DMS114 treated with DMSO at 0.1 percent for 48 hours (cell line): ENCODE measurements around the gene FOXC1.

Experiments
- DNase-seq: peaks from one replicate; lab custom pipeline; 2025; ENCODE audit not compliant: unreplicated experiment; lab: John Stamatoyannopoulos, UW

Gene FOXC1

DNA sequence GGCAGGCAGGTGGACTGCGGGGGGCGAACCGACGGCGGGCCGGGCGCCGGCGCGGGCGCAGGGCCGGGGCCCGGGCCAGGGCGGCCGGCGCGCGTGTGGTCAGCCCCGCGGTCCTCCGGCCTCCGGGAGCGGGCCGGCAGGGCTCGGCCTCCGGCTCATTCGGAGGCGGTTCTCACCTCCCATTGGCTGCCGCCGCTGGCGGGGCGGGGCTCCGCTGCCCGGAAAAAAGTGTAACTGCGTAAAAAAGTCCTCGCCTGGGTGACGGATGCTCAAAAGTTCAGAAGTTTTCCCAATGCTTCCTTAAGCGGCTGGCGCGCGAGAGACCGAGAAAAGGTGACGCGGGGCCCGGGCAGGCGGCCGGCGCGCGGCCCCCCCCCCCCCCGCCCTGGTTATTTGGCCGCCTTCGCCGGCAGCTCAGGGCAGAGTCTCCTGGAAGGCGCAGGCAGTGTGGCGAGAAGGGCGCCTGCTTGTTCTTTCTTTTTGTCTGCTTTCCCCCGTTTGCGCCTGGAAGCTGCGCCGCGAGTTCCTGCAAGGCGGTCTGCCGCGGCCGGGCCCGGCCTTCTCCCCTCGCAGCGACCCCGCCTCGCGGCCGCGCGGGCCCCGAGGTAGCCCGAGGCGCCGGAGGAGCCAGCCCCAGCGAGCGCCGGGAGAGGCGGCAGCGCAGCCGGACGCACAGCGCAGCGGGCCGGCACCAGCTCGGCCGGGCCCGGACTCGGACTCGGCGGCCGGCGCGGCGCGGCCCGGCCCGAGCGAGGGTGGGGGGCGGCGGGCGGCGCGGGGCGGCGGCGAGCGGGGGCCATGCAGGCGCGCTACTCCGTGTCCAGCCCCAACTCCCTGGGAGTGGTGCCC is at the start of gene FOXC1:
FOXC1 (plus strand) TSS at position 268 of the 849 bp plus-strand sequence; CDS start at position 799, 531 bp downstream.
- peak; percentile 93 for DNase-seq

DNA sequence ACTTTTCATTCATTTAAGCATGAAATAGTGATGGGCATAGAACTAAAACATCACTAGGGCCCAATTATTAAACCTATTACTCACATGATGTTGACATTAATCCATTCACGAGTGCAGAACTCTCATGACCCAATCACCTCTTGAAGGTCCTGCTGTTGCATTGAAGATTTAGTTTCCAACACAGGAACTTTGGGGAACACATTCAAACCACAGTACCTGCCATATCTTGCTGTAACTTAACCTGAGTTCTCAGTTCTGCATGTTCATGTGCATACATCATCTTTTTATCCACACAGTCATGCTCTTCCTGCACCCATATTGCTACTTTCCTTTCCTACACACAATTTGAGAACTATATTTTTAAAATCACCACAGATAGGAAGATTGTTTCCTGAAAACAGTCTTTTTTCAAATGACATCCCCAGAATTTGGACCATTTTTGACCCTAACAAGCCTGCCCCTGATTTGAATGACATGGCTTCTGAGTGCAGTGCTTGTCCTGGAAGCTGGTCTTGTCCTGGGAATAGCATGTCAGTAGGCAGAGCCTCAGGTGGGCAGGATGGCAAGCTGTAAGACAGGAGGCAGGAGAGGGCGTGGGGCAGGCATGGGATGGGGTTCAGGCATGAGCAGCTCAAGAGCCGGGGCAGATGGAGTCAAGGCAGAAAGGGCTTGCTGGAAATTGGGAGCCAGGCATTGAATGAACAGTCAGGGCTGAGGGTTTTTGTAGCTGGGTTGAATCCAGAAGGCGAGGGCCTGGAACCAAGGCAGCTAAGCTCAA is 49.2 kb upstream of the FOXC1 start:
- no peak for DNase-seq

DNA sequence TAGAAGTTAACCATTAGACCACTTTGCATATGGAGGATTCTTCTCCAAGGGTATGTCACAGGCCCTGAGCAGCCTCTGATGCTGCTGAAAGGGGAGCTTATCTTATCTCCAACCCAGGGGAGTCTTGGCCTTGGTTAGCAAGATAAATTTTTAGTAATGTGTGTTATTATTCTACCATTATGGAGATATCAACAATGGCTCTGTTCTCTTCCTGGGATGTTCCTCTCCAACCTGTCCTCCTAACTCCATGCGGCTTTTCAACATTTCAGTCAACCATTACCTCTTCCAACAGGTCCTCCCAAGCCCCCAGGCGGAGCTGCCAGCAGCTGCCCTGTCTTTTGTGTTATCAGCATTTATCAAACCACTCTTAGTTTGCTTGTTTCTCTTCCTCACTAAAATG is 48.4 kb upstream of the FOXC1 start:
- no peak for DNase-seq

DNA sequence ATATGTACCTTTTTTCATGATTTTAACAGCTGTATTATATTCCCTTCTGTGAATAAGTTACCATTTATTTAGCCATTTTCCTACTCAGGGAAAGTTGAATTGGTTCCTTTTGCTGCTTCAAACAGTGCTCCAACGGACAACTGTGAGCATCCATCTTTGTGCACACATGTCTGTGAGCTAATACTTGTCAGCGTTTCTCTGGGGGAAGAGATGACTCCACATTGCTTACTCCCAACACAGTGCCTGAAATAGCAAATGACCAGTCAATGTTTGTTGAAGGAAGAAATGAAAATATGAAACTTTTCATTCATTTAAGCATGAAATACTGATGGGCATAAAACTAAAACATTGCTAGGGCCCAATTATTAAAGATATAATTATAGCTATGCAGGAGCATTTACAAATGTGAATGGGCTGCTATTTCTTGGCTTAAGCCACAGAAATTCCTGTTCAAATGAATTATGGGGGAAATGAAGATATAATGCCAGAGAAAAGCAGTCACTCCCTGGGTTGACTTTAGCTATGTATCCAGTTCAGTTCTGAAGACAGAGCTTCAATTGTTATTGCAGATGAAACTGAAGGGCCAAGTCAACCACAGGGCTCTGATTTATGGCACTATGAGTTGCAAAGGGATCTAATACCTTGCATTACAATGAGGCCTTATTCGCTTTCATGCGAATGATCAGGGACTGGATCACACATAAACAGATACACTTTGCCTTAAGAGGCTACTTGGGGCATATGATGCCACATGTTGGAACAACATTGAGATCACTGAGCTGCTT is 47.4 kb upstream of the FOXC1 start:
- DNase-seq = no peak

DNA sequence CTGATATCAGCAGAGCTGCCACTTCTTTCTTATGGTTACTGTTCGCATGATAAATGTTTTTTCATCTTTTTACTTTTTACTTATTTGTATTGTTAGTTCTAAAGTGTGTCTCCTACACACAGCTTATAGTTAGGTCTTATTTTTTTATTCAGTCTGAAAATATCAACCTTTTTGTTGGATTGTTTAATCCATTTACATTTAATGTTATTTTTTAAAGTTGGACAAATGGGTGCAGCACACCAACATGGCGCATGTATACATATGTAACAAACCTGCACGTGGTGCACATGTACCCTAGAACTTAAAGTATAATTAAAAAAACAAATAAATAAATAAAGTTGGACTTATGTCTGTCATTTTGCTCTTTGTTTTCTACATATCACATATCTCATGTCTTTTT is 40.3 kb upstream of the FOXC1 start:
- no peak for DNase-seq

DNA sequence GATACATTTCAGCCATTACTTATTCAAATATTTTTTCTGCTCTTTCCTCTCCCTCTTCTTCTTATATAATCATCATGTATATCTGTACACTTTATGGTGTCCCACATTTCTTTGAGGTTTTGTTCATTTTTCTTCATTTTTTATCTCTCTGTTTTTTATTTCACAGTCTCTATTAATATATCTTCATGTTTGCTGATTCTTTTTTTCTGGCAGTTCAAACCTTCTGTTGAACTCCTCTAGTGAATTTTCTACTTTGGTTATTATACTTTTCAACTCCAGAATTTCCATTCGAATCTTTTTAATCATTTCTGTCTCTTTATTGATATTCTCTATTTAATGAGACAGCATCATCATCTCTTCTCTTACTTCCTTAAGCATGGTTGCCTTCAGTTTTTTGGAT is 38.9 kb upstream of the FOXC1 start:
- DNase-seq = no peak

DNA sequence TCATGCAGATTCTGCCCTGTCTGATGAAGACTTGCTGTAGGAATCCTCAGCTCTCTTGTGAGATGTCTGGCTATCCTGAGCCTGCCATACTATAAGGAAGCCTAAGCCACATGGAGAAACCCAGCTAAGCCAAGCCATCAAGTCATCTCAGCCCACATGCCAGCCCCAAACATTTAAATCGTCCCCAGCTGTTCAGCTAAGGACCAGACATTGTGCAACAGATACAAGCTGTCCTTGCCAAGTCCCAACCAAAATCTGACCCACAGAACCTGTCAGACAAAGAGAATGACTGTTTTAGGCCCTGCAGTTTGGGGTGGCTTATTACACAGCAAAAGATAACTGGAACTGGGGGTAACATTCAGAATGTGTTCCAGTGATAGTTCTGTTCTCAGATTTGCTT is 36.8 kb upstream of the FOXC1 start:
- no peak for DNase-seq

DNA sequence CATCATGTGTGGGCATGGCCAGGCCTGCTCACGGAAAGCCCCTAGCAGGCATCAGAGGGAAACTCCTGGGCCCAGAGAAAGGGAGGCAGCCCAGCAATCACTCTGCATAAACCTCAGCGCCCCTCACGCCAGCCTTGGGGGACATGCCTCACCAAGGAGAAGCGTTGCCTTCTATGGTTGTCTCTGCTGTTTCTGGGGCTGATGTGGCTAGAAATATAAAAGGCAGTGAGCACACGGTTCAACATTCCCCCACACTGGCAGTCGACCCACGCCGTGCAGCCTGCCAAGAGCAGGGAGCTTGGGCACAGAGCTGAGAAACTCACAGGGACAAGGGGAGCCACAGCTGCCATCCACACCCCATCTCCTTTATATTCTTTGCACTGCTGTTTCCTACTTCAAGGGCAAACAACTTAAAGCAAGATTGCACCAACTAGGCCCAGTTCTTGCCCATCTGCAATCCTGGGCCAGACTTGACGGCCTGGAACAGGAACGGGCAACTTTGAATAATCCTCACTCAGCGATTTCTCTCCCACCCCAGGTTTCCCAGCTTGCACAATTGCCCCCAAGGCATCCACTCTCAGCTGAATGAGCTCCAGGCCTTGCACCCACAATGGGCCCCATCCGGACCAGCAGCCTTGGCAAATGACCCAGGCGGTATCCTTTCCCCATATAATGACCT is 35.5 kb upstream of the FOXC1 start:
- DNase-seq = no peak

DNA sequence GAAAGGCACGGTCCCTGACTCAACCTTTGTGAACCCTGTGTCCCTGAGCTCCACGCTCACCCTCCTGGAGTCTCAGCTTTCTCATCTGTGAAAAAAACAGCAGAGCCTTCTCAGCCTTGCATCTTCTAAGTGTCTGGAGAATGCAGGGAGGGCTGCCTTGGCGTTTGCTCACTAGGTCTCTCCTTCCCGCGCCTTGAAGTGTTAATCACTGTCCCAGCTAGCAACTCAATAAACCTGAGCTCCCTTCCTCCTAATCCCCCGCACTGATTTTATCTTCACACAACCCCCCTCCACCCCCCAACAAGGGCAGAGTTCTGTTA is 34.9 kb upstream of the FOXC1 start:
- DNase-seq = no peak

DNA sequence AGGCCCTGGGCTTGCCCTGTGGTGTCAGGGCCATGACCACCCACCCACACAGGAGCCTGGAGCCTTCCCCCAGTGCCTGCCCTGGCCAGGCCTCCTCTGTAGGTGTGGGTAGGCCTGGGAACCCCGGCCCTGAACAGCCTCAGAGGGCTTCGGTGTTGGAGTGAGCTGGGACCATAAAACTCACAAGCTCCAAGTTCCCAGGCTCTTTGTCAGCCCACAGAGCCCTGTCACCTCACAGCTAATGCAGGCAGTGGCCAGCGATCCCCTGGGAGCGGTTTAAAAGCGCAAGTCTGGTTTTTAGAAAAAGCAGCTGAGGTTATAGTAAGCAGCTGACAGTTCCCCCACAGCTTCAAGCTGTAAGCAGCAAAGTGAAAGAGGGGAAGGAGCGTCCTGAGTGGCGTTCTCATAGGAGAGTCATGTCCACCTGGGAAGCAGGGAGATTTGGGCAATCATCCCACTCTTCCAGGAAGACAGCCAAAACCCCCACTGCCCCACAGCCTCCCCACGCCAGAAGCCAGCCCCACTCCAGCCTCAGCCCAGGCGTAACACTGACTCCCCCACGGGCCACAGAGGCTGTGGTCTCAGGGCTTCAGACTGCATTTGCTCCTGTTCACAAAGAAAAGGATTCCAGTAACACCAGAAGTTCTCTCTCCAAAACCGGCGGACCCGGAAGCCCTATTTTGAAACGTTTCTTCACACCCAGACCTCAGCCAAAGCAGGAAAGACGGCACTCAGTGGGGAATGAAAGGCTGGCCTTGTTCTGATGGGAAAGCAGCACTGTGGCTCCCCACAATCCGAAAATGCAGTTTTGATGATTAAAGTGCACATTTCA is 34.3 kb upstream of the FOXC1 start:
- no peak for DNase-seq

DNA sequence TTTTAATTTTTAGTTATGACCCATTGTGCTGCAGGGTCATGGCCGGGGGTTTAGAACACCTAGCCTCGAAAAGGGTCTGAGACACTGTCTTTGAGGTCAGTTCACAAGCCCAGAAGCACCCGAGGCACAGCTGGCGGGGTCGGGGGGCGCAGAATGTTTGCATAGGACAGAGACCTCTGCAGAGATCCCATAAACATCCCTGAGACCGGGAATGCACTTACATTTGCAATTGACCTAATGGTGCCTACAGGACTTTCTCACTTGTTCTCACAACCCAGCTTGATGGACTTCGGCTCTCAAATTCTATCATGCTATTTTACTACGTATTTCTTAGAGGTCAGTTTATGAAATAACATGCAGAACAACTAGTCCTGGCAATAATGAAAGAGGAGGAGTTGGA is 33.5 kb upstream of the FOXC1 start:
- no peak for DNase-seq

DNA sequence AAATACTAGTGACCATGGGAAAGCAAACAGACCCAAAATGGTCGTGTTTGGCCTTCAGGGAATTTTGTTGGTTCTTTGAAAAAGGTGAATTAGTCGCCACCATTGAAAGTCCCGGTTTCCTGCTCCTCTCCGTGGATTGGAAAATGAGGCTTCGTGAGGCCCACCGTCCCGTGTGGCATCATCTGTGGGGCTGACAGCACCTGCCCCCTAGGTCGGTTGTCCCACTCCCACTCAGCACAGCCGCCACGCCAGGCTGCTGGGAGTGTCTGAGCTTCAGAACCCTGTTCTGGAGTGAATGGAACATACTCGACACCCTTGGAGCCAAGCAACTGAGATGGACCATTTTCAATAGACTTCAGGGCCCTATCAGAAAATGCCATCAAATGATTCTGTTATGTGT is 33.0 kb upstream of the FOXC1 start:
- DNase-seq = no peak

DNA sequence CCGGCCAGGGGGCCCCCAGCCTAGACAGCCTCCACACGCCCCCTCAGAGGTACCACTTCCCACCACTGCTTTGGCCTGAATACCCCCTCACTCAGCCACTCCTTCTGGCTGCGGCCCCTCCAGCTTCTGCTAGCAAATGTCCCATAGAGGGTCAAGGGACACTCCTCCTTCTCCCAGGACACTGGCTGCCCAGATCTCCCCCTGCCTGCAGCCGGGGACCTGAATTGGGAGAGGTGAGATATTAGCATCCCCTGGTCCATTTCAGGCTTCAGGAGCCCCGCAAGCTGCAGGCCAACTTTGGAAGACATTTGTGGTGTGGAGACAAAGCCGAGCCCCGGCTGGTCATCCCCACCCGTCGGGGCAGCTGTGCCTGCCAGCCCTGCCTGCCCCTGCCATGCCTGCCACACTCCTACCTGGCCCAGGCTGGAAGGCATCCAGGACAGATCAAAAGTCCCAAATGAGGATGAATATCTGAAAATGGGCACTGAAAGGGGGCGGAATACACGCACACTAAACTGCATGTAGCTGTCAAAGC is 32.5 kb upstream of the FOXC1 start:
- DNase-seq = no peak

DNA sequence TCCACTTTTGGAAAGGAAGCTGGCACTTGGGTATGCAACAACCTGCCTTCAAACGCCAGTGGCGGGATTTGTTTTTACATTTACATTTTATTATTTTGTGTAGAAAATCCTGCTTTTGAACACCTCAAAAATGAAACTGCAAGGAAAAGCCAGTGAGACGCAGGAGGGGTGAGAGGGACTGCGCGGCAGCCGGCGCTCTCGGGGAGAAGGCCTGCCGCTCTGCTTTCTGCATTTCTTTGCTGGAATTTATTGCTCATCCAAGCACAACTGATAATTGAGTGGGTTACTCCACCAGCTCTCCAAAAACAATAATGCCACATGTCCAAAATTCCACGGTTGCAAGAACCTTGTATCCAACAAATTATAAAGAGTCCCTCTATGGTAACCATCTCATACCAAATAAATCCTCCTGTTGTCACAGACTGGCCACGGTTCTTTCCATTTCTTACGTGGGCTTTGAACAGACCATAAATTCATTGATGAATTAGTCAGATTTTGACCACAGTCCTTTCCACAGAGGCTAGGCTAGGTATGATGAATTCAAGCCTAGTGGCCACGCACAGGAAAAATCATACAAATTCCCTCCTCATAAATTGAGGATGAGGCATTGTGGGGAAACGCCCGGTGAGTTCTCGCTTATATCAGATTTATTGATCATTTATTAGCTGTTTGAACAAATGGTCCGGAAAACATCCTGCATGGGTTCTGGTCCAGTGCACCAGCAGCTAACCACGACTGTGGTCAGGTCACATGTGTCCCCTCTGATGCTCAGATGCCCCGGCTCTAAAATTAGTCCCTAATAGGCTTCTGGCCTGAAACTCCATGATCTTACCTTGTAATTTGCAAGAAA is 31.6 kb upstream of the FOXC1 start:
- no peak for DNase-seq

DNA sequence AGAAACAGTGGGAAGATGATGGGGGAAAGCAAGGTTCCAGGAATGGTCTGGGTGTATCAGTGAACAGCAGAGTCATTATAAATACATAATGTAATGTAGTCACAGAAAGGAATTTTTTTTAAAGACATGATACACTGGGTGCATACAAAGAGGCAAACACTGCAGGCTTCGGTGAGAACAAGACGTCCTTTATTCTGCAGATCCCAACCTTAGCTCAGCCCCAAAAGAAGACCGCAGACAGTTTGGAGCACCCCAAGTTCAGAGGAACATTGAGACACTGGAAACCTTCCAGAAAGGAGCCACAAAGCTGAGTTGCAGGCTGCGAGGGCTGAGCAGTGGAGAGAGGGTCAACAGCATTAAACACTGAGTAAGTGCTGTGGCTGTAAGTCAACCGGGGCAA is 30.6 kb upstream of the FOXC1 start:
- no peak for DNase-seq

DNA sequence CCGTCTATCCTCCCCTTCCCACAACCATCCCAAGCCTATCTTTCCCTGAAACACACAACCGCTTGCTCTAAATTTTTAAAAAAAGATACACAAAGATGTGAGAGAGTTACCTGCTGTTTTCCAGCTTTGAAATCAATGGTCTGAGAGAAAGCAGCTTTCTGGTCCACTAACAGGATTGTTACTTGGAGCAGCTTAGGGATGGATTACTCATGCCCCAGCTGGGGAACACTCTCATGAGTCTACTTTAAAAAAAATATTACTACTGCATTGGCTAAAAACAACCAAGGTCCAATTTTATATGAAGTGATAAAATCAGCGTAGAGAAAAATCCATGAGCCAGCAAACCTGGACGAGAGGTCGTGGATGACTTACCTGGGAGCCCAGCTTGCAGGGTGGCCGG is 29.6 kb upstream of the FOXC1 start:
- DNase-seq = no peak

DNA sequence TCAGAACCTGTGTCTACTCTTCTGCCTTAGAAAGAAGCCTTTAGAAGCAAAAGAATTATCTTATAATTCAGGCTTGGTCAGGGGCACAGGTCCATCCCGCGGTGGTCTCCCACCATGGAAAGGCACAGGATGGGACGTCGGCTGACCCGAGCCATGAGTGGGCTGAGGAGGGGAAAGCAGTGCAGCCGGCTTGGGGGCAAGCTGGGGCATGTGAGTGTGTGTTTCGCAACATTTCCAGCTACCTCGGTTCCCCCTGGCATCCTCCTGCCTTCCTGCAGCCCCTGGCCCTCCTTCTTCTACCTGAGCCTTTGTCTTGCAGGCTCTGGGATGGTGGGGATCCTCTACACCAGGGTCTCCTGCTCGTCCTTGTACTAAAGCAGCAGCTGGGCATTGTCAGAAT is 29.1 kb upstream of the FOXC1 start:
- no peak for DNase-seq

DNA sequence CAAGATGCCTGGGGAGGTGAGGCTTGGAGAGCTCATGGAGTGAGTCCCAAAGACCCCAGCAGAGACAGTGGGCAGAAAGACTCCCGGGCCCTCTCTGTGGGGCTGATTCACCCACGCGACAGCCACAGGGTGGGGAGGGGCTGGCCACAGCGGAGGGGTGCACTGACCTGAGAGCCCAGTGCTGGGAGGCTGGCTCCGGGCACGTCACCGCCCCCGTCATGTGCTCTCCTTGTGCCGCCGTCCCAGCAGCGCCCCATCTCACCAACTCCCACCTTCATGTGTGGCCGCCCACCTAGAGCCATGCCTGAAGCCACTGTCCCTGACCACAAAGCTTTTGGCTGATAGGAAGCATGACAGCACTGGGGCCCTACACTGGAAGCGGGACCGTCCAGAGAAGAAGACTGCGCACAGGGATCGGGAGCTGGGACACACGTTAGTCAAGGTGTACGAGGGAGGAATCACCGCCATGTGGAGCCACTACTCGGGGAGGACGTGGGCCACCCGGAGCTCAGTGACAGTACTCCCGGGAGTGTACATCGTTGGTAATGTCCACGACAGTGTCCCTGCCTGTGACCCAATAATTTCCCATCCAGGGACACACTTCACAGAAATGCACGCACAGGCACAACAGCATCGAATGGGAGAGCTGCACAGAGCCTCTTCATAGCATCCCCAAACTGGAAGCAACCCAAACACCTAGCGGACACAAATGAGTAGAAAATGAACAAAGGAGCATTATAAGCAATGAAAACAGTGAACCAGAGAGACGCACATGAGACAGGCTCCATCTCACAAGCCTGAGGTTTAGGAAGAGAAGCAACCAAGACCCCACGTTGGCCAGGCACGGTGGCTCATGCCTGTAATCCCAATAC is 28.4 kb upstream of the FOXC1 start:
- DNase-seq = no peak
